Central memory CD8-positive, alpha-beta T cell (primary cell): ENCODE results near the gene CYTH4.

Experiments used
- ATAC-seq: fragments of 150-1000 bp; cut with Tn5 transposase; replicated peaks from 2 replicates; pipeline ENCODE4 v1.10.0; 2022; ENCODE audit warnings: mild to moderate bottlenecking, moderate FRiP score, moderate number of reproducible peaks; ENCODE audit not compliant: poor library complexity, severe bottlenecking; ENCODE audit errors: extremely low read depth
- DNase-seq, 2 donors: peaks; one replicate each; pipeline ENCODE4 v3.0.0; 2021; ENCODE audit warnings: low spot score in 2 of 2
- H3K27ac Mint-ChIP-seq: one replicate; pipeline ENCODE4 v1.8.0; 2022; ENCODE audit warnings: low read depth, mild to moderate bottlenecking, moderate library complexity, mixed read lengths
- H3K27me3 Mint-ChIP-seq: one replicate; pipeline ENCODE4 v1.8.0; 2022; ENCODE audit warnings: mixed read lengths
- H3K36me3 Mint-ChIP-seq: one replicate; pipeline ENCODE4 v1.8.0; 2022; ENCODE audit warnings: mild to moderate bottlenecking, moderate library complexity, mixed read lengths; ENCODE audit not compliant: insufficient read depth
- H3K4me1 Mint-ChIP-seq: one replicate; pipeline ENCODE4 v1.8.0; 2022; ENCODE audit warnings: mixed read lengths
- H3K4me3 Mint-ChIP-seq: one replicate; pipeline ENCODE4 v1.8.0; 2022; ENCODE audit warnings: mild to moderate bottlenecking, moderate library complexity, mixed read lengths
- H3K9me3 Mint-ChIP-seq: one replicate; pipeline ENCODE4 v1.8.0; 2022; ENCODE audit warnings: mixed read lengths

Gene CYTH4

GRCh38 chr22:37267661-37268413, 14.5 kb upstream of the CYTH4 start:
- no peak for ATAC-seq
- peak overlapping the region; percentile 95 for H3K27ac Mint-ChIP-seq

DNA sequence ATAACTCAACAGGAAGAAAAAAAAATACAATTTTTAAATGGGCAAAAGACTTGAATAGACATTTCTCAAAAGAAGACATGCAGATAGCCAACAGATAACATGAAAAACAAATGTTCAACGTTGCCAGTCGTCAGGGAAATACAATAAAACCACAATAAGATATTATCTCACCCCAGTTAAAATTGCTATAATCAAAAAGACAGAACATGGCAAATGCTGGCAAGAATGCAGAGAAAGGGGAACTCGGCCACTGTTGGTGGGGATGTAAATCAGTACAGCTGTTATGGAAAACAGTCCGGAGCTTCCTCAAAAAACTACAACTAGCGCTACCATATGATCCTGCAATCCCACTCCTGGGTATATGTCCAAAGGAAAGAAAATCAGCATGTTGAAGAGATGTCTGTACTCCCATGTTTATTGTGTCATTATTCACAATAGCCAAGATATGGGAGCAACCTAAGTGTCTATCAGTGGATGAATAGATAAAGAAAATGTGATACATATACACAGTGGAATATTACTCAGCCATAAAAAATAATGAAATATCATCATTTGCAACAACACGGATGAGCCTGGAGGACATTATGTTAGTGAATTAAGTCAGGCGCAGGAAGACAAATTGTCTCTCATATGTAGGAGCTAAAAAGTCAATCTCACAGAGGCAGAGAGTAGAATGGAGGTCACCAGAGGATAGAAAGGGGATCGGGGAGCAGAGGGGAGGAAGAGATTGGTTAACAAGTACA, 12.2 kb upstream of the CYTH4 start:
- Mint-ChIP-seq H3K4me3 (no peak overlapping the region), H3K36me3 (peaks cover 6% of the 10 kb centered on the region), H3K9me3 (no peaks in the 10 kb centered on the region), H3K4me1 (peaks cover 27% of the 10 kb centered on the region), H3K27me3 (no peaks in the 10 kb centered on the region), H3K27ac (peak overlapping the region; percentile 66)
- no peak for DNase-seq
- no peak for ATAC-seq

More at GRCh38 chr22:37267661-37268413, 14.5 kb upstream of the CYTH4 start:
- H3K36me3 Mint-ChIP-seq, result peaks cover 6% of the 10 kb centered on the region
- peaks cover 27% of the 10 kb centered on the region for H3K4me1 Mint-ChIP-seq
- peak overlapping the region; percentile 87 for H3K4me3 Mint-ChIP-seq
- no peak for DNase-seq
- H3K27me3 Mint-ChIP-seq, result no peaks in the 10 kb centered on the region
- no peaks in the 10 kb centered on the region for H3K9me3 Mint-ChIP-seq

DNA sequence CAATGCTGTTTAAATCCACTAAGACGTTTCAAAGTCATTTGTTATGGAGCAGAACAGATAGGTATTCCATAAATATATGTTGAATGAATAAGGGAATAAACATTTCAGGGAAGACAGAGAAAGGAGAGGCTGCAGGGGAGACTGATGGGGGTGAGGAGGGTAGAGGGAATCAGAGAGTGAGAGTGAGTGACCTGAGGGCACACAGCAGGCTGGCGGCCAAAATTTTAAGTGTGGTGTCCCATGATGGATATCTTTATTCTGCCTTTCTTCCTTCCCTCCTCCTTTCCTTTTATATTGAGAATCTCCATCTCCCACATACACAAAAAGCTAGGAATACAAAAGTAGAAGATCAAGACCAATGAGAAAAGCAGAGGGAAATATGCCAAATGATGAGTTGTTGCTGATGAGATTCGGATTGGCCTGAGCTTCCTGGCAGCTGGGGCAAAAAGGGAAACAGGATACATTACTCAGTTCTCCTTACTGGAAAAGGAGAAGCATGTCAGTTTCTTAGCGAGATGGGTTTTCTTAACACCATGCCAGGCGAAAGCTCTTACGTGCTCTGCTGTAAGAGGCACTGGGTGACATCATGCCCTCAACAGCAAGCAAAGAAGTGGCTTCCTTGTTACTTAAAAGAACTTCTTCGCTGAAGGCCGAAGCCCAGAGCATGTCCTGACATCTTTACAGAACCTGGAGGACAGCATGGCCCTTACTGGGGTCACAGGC, 11.2 kb upstream of the CYTH4 start:
- ATAC-seq (no peak), DNase-seq (no peak)
- H3K9me3 Mint-ChIP-seq, result no peaks in the 10 kb centered on the region

GRCh38 chr22:37273126-37273845, 9.0 kb upstream of the CYTH4 start:
- no peak overlapping the region for H3K4me3 Mint-ChIP-seq

More for the DNA sequence above, 11.2 kb upstream of the CYTH4 start:
- H3K4me1 Mint-ChIP-seq, result peaks cover 37% of the 10 kb centered on the region
- no peak overlapping the region for H3K4me3 Mint-ChIP-seq
- peak overlapping the region; percentile 66 for H3K27ac Mint-ChIP-seq
- no peaks in the 10 kb centered on the region for H3K27me3 Mint-ChIP-seq
- H3K36me3 Mint-ChIP-seq, result peaks cover 8% of the 10 kb centered on the region

GRCh38 chr22:37273846-37274225, 8.5 kb upstream of the CYTH4 start:
- ATAC-seq, result no peak
- no peak overlapping the region for H3K4me3 Mint-ChIP-seq
- DNase-seq, result no peak
- H3K4me1 Mint-ChIP-seq, result peaks cover 36% of the 10 kb centered on the region
- H3K36me3 Mint-ChIP-seq, result peaks cover 2% of the 10 kb centered on the region
- no peak overlapping the region for H3K27ac Mint-ChIP-seq
- H3K9me3 Mint-ChIP-seq, result no peaks in the 10 kb centered on the region
- H3K27me3 Mint-ChIP-seq, result no peaks in the 10 kb centered on the region

More at GRCh38 chr22:37273126-37273845, 9.0 kb upstream of the CYTH4 start:
- Mint-ChIP-seq H3K9me3 (no peaks in the 10 kb centered on the region), H3K36me3 (peaks cover 2% of the 10 kb centered on the region), H3K4me1 (peaks cover 30% of the 10 kb centered on the region), H3K27me3 (no peaks in the 10 kb centered on the region), H3K27ac (no peak overlapping the region)
- DNase-seq (no peak), ATAC-seq (no peak)

- Mint-ChIP-seq H3K4me3 (no peak overlapping the region), H3K27me3 (no peaks in the 10 kb centered on the region), H3K36me3 (peaks cover 2% of the 10 kb centered on the region), H3K27ac (no peak overlapping the region), H3K4me1 (peaks cover 39% of the 10 kb centered on the region), H3K9me3 (no peaks in the 10 kb centered on the region)
- DNase-seq, result no peak
- ATAC-seq, result no peak
These were observed 7.9 kb upstream of the CYTH4 start for GRCh38 chr22:37274380-37274862.

- H3K4me1 Mint-ChIP-seq, result peaks cover 38% of the 10 kb centered on the region
- ATAC-seq (no peak), DNase-seq (no peak)
- no peak overlapping the region for H3K4me3 Mint-ChIP-seq
- H3K36me3 Mint-ChIP-seq, result peaks cover 3% of the 10 kb centered on the region
- no peaks in the 10 kb centered on the region for H3K27me3 Mint-ChIP-seq
- no peak overlapping the region for H3K27ac Mint-ChIP-seq
- H3K9me3 Mint-ChIP-seq, result no peaks in the 10 kb centered on the region
These were observed 7.2 kb upstream of the CYTH4 start for GRCh38 chr22:37275134-37275533.

DNA sequence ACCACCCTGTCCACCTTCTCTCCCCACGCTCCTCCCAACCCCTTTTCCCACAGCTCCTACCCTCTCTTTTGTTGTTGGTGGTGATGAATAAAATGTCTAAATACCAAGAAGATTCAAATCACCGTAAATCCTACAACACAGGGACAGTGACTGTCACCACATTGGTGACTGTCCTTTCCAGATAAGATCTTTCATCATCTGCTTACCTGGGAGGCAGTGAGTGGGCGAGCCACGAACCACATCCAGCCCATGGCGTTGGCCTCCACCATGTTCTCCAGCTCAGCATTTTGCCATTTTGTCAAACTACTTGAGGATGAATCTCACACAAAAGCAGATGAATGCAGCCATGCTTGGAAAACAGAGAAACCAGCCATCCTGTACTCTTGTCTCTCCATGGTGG, 6.7 kb upstream of the CYTH4 start:
- H3K9me3 Mint-ChIP-seq, result no peaks in the 10 kb centered on the region
- no peak overlapping the region for H3K27ac Mint-ChIP-seq
- H3K27me3 Mint-ChIP-seq, result no peaks in the 10 kb centered on the region
- ATAC-seq (no peak), DNase-seq (no peak)
- peaks cover 36% of the 10 kb centered on the region for H3K4me1 Mint-ChIP-seq
- peaks cover 5% of the 10 kb centered on the region for H3K36me3 Mint-ChIP-seq
- H3K4me3 Mint-ChIP-seq, result no peak overlapping the region

- ATAC-seq (no peak), DNase-seq (no peak)
- H3K36me3 Mint-ChIP-seq, result peaks cover 5% of the 10 kb centered on the region
- H3K9me3 Mint-ChIP-seq, result no peaks in the 10 kb centered on the region
- H3K4me3 Mint-ChIP-seq, result no peak overlapping the region
- H3K27me3 Mint-ChIP-seq, result no peaks in the 10 kb centered on the region
- H3K27ac Mint-ChIP-seq, result no peak overlapping the region
- peaks cover 45% of the 10 kb centered on the region for H3K4me1 Mint-ChIP-seq
These were observed 5.5 kb upstream of the CYTH4 start for GRCh38 chr22:37276776-37277175.

DNA sequence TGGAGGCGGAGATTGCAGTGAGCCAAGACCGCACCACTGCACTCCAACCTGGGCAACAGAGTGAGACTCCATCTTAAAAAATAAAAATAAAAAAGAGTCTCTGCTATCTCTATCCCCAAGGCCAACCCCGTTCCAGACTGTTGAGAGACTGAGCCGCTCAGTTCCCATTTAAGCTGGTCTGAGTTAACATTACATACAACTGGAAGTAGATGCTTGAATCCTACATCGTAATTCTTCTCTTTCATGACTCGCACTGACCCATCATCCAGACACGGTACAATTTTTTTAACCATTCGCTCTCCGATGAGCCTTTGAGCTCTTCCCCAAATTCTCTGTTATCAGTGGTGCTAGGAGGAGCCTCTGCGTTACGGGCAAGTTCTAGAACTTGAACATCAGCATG, 4.9 kb upstream of the CYTH4 start:
- ATAC-seq (no peak), DNase-seq (no peak)
- H3K9me3 Mint-ChIP-seq, result no peaks in the 10 kb centered on the region
- H3K4me1 Mint-ChIP-seq, result peaks cover 51% of the 10 kb centered on the region
- peaks cover 7% of the 10 kb centered on the region for H3K36me3 Mint-ChIP-seq
- no peak overlapping the region for H3K27ac Mint-ChIP-seq
- H3K4me3 Mint-ChIP-seq, result no peak overlapping the region
- H3K27me3 Mint-ChIP-seq, result no peaks in the 10 kb centered on the region

DNA sequence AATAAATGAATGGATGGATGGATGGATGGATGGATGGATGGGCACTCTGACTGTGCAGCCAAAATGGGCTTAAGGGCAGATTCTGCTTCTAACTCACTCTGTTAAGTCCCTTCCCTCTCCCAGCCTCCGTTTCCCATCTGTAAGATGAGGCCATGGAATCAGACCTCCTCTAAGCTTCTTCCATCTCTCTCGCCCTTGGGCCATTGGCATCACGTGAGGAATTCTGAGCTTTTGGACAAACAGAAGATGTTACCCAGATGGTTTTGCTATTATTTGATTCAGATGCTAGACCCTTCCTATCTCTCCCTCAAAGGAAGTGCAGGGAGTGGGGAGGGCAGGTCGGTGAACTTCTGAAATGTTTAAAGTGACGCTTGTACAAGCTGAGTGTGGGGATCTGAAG, 4.0 kb upstream of the CYTH4 start:
- H3K27ac Mint-ChIP-seq, result peak overlapping the region; percentile 38
- H3K4me3 Mint-ChIP-seq, result no peak overlapping the region
- ATAC-seq, result no peak
- no peaks in the 10 kb centered on the region for H3K9me3 Mint-ChIP-seq
- H3K4me1 Mint-ChIP-seq, result peaks cover 59% of the 10 kb centered on the region
- DNase-seq, result no peak
- peaks cover 7% of the 10 kb centered on the region for H3K36me3 Mint-ChIP-seq
- no peaks in the 10 kb centered on the region for H3K27me3 Mint-ChIP-seq
